ENCODE data around the gene ARID4B. TPM values are rescaled to one million over a fixed set of nuclear protein-coding genes. Genes with fewer than 3 reads are reported as not detected.

The ARID4B gene
- total and polyA plus RNA-seq, 2 donors (not counting 1 experiment from before 2014, with no cell fraction given) = 15.3 to 42.4 TPM

GRCh38 chr1:235351441-235351840, 23.5 kb upstream of the ARID4B start:
- TF ChIP-seq CTCF (conservative IDR thresholded peaks at IDR 0.05 in 1 of 2, IDR thresholded peaks at IDR 0.05 in 1 of 2; ENCODE audit: low read depth in 1 of 2, low read length in 2 of 2) (no peak), EZH2 (IDR thresholded peaks at IDR 0.05; ENCODE audit: low read length, missing control alignments) (no peak)
- no peaks in the 10 kb centered on the region for H4K20me1 ChIP-seq (ENCODE audit: control insufficient read depth, extremely low read depth, insufficient read depth, low read length)

GRCh38 chr1:235343726-235344125, 15.7 kb upstream of the ARID4B start:
- no peak for TF ChIP-seq EZH2 (IDR thresholded peaks at IDR 0.05; ENCODE audit: low read length, missing control alignments)
- no peak for TF ChIP-seq CTCF (conservative IDR thresholded peaks at IDR 0.05 in 1 of 2, IDR thresholded peaks at IDR 0.05 in 1 of 2; ENCODE audit: low read depth in 1 of 2, low read length in 2 of 2)
- H3K27me3 ChIP-seq (ENCODE audit: control insufficient read depth, insufficient read depth, low read length) = no peaks in the 10 kb centered on the region
- H3K4me2 ChIP-seq (ENCODE audit: extremely low read depth, insufficient read depth, low read length) = no peak overlapping the region
- H3K9me3 ChIP-seq (ENCODE audit: control insufficient read depth, insufficient read depth, low read depth, low read length) = no peaks in the 10 kb centered on the region
- no peaks in the 10 kb centered on the region for H3K36me3 ChIP-seq (ENCODE audit: control insufficient read depth, insufficient read depth, low read length)
- no peak overlapping the region for H3K9ac ChIP-seq (ENCODE audit: insufficient read depth, low read length)
- H4K20me1 ChIP-seq (ENCODE audit: control insufficient read depth, extremely low read depth, insufficient read depth, low read length) = no peaks in the 10 kb centered on the region
- no peak overlapping the region for H3K4me3 ChIP-seq (replicated peaks in 1 of 4; ENCODE audit: control extremely low read depth in 1 of 4, insufficient read depth in 1 of 4, low read depth in 3 of 4, low read length in 4 of 4)
- no peak for DNase-seq (ENCODE audit: low read depth in 2 of 2)
- H3K27ac ChIP-seq (ENCODE audit: insufficient read depth, low read length) = no peak overlapping the region
- no peaks in the 10 kb centered on the region for H3K4me1 ChIP-seq (ENCODE audit: control insufficient read depth, extremely low read depth, insufficient read depth, low read length)
- H2AFZ ChIP-seq (ENCODE audit: low read length) = no peak overlapping the region
- H3K79me2 ChIP-seq (ENCODE audit: control insufficient read depth, insufficient read depth, low read length) = no peaks in the 10 kb centered on the region

More at GRCh38 chr1:235351441-235351840, 23.5 kb upstream of the ARID4B start:
- no peak overlapping the region for H3K4me3 ChIP-seq (replicated peaks in 1 of 4; ENCODE audit: control extremely low read depth in 1 of 4, insufficient read depth in 1 of 4, low read depth in 3 of 4, low read length in 4 of 4)
- DNase-seq (ENCODE audit: low read depth in 2 of 2) = no peak
- no peaks in the 10 kb centered on the region for H3K79me2 ChIP-seq (ENCODE audit: control insufficient read depth, insufficient read depth, low read length)
- no peaks in the 10 kb centered on the region for H3K9me3 ChIP-seq (ENCODE audit: control insufficient read depth, insufficient read depth, low read depth, low read length)
- H3K4me1 ChIP-seq (ENCODE audit: control insufficient read depth, extremely low read depth, insufficient read depth, low read length) = no peaks in the 10 kb centered on the region
- no peak overlapping the region for H3K4me2 ChIP-seq (ENCODE audit: extremely low read depth, insufficient read depth, low read length)
- H3K9ac ChIP-seq (ENCODE audit: insufficient read depth, low read length) = no peak overlapping the region
- no peak overlapping the region for H3K27ac ChIP-seq (ENCODE audit: insufficient read depth, low read length)
- no peaks in the 10 kb centered on the region for H3K27me3 ChIP-seq (ENCODE audit: control insufficient read depth, insufficient read depth, low read length)
- H3K36me3 ChIP-seq (ENCODE audit: control insufficient read depth, insufficient read depth, low read length) = no peaks in the 10 kb centered on the region
- H2AFZ ChIP-seq (ENCODE audit: low read length) = no peak overlapping the region

- Histone ChIP-seq H3K36me3 (ENCODE audit: control insufficient read depth, insufficient read depth, low read length) (no peaks in the 10 kb centered on the region), H3K4me3 (replicated peaks in 1 of 4; ENCODE audit: control extremely low read depth in 1 of 4, insufficient read depth in 1 of 4, low read depth in 3 of 4, low read length in 4 of 4) (no peak overlapping the region), H3K27me3 (ENCODE audit: control insufficient read depth, insufficient read depth, low read length) (no peaks in the 10 kb centered on the region), H4K20me1 (ENCODE audit: control insufficient read depth, extremely low read depth, insufficient read depth, low read length) (no peaks in the 10 kb centered on the region), H3K4me1 (ENCODE audit: control insufficient read depth, extremely low read depth, insufficient read depth, low read length) (no peaks in the 10 kb centered on the region), H3K79me2 (ENCODE audit: control insufficient read depth, insufficient read depth, low read length) (no peaks in the 10 kb centered on the region), H3K9ac (ENCODE audit: insufficient read depth, low read length) (no peak overlapping the region), H3K27ac (ENCODE audit: insufficient read depth, low read length) (no peak overlapping the region), H3K4me2 (ENCODE audit: extremely low read depth, insufficient read depth, low read length) (no peak overlapping the region), H3K9me3 (ENCODE audit: control insufficient read depth, insufficient read depth, low read depth, low read length) (no peaks in the 10 kb centered on the region), H2AFZ (ENCODE audit: low read length) (no peak overlapping the region)
- no peak for DNase-seq (ENCODE audit: low read depth in 2 of 2)
- TF ChIP-seq EZH2 (IDR thresholded peaks at IDR 0.05; ENCODE audit: low read length, missing control alignments) (no peak), CTCF (conservative IDR thresholded peaks at IDR 0.05 in 1 of 2, IDR thresholded peaks at IDR 0.05 in 1 of 2; ENCODE audit: low read depth in 1 of 2, low read length in 2 of 2) (no peak)
Measured at GRCh38 chr1:235342471-235342870, 14.5 kb upstream of the ARID4B start.
